ENCODE results near the gene NOX3. TPM values are rescaled to one million over a fixed set of nuclear protein-coding genes. Genes with fewer than 3 reads are reported as not detected.

Gene NOX3
- total and polyA plus RNA-seq, 7 donors: not detected

DNA sequence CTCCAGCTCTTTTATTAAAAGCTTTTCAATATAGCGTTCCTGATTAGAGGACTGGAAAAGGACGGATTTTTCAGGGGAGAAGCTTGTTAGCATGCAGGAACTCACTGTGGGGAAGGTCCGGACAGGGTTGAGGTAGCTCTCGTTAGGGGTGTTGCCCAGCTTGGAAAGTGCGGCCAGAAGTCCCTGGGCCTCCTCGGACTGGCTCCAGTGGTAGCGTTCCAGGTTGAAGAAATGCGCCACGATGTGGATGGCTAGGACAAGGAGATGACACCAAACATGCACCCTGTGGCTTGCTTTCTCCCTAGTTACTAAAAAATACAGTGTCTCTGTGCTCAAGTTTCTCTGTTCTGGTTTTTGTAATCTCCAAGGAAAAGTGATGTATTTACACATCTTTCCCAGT is 12.5 kb downstream of the NOX3 start:
- Histone ChIP-seq H3K9me3 (no peaks in the 10 kb centered on the region), H3K4me3 (no peak overlapping the region), H3K27ac (no peak overlapping the region), H3K36me3 (ENCODE audit: insufficient read depth in 1 of 2, low read depth in 1 of 2) (no peaks in the 10 kb centered on the region), H3K4me1 (no peaks in the 10 kb centered on the region), H3K27me3 (ENCODE audit: insufficient read depth in 3 of 3, low read length in 2 of 3) (no peaks in the 10 kb centered on the region)
- no peak for ATAC-seq
- TF ChIP-seq, protein P1, sequence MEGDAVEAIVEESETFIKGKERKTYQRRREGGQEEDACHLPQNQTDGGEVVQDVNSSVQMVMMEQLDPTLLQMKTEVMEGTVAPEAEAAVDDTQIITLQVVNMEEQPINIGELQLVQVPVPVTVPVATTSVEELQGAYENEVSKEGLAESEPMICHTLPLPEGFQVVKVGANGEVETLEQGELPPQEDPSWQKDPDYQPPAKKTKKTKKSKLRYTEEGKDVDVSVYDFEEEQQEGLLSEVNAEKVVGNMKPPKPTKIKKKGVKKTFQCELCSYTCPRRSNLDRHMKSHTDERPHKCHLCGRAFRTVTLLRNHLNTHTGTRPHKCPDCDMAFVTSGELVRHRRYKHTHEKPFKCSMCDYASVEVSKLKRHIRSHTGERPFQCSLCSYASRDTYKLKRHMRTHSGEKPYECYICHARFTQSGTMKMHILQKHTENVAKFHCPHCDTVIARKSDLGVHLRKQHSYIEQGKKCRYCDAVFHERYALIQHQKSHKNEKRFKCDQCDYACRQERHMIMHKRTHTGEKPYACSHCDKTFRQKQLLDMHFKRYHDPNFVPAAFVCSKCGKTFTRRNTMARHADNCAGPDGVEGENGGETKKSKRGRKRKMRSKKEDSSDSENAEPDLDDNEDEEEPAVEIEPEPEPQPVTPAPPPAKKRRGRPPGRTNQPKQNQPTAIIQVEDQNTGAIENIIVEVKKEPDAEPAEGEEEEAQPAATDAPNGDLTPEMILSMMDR (IDR thresholded peaks at IDR 0.05): no peak
- no peak for DNase-seq
- 73 to 85% (median 82%) methylated on average over 9 of the region's 9 CpGs for WGBS, 3 donors
- intact Hi-C loops (cut with DNase I): no loop called here

DNA sequence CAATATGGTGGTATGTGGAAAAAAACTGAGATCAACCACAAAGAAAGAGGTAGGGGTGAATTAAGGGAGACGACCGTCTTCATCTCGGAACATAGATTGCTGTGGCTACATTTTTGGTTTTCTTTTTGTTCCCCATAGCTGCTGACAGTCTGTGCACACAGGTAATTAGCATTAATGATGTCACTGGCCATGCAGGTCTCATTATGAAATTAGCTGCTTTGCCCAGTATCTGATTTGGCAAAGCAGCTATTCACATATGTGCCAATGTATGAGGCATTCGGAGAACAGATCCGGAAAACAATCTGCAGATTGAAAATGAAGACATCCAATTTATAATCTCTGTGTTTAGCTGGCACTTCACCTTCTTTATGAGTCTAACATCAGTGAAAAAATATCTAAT is 13.1 kb downstream of the NOX3 start:
- ATAC-seq (no peak), DNase-seq (no peak)
- H3K4me1 ChIP-seq: no peaks in the 10 kb centered on the region
- no peaks in the 10 kb centered on the region for H3K9me3 ChIP-seq
- TF ChIP-seq, protein P1 (IDR thresholded peaks at IDR 0.05): no peak
- no peaks in the 10 kb centered on the region for H3K27me3 ChIP-seq (ENCODE audit: insufficient read depth in 3 of 3, low read length in 2 of 3)
- no peaks in the 10 kb centered on the region for H3K36me3 ChIP-seq (ENCODE audit: insufficient read depth in 1 of 2, low read depth in 1 of 2)
- no peak overlapping the region for H3K27ac ChIP-seq
- WGBS, 3 donors: 84 to 92% (median 88%) methylated on average over 5 of the region's 5 CpGs
- intact Hi-C loops (cut with DNase I): no loop called here
- H3K4me3 ChIP-seq: no peak overlapping the region

DNA sequence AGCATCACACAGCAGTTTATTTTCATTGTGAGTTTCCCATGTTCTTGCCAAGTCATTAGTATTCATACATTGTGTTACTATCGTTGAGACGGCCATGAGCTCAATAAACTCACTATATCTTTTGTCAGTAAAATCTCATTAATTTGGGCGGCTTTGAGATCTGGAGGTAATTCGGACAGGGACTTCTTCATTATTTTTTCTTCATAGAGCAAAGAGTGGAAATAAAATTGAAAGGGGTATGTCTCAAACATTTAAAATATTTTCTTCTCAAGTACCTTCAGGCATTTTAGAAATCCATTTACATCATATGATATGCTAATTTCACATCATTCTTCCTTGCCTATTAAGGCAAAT is 14.6 kb downstream of the NOX3 start:
- Histone ChIP-seq H3K36me3 (ENCODE audit: insufficient read depth in 1 of 2, low read depth in 1 of 2) (no peaks in the 10 kb centered on the region), H3K27me3 (ENCODE audit: insufficient read depth in 3 of 3, low read length in 2 of 3) (no peaks in the 10 kb centered on the region), H3K4me3 (no peak overlapping the region), H3K4me1 (no peaks in the 10 kb centered on the region), H3K9me3 (no peaks in the 10 kb centered on the region), H3K27ac (no peak overlapping the region)
- DNase-seq (no peak), ATAC-seq (no peak)
- intact Hi-C loops (cut with DNase I): no loop called here
- WGBS, 3 donors: 68 to 71% (median 69%) methylated on average over 4 of the region's 4 CpGs
- TF ChIP-seq, protein P1 (IDR thresholded peaks at IDR 0.05): no peak

DNA sequence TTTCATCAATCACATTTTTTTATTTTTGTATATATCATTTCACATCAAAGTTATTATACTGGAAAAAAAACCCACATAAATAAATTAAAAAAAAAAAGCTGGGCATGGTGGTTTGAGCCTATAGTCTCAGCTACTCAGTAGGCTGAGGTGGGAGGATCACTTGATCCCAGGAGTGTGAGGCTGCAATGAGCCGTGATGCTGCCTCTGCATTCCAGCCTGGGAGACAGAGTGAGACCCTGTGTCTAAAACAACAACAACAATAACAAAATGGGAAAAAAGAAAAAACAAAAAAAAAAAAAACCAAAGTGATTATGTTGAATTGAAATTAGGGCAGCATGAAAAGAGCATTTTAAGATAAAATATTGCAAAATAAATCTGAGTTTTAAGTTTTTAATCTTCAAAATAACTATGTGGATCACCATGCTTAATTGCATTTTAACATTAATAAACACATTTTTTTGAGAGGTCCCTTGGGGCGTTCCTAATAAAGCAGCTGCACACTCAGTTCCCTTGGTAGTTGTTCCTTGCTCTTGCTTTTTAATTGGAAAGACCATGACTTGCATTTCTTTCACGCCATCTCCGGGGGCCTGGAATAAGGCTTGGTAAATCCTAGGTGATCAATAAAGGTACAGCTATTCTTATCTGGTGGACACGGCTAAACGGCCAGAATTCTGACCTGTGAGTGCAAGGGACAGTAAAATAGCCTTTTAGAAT is 15.1 kb downstream of the NOX3 start:
- DNase-seq: no peak

More for the DNA sequence above, 15.1 kb downstream of the NOX3 start:
- Histone ChIP-seq H3K4me1 (no peaks in the 10 kb centered on the region), H3K27me3 (ENCODE audit: insufficient read depth in 3 of 3, low read length in 2 of 3) (no peaks in the 10 kb centered on the region), H3K36me3 (ENCODE audit: insufficient read depth in 1 of 2, low read depth in 1 of 2) (no peaks in the 10 kb centered on the region), H3K27ac (no peak overlapping the region), H3K9me3 (no peaks in the 10 kb centered on the region), H3K4me3 (no peak overlapping the region)
- intact Hi-C loops (cut with DNase I): no loop called here
- TF ChIP-seq, protein P1 (IDR thresholded peaks at IDR 0.05): no peak
- no peak for ATAC-seq
- 33 to 41% (median 37%) methylated on average over 6 of the region's 6 CpGs for WGBS, 3 donors
